CD14-positive monocyte (primary cell): Measurements from ENCODE around the gene AMACR. TPM values are rescaled to one million over a fixed set of nuclear protein-coding genes. Genes with fewer than 3 reads are reported as not detected.

ENCODE experiments used
- DNase-seq, 3 donors: peaks; one replicate each; pipeline ENCODE4 v3.0.0-alpha.2; 2011 to 2022
- H2AFZ ChIP-seq: 2 replicates; pipeline ENCODE4 v1.6.0; 2012; ENCODE audit warnings: mild to moderate bottlenecking, low read depth, low read length, inconsistent platforms; ENCODE audit not compliant: insufficient read depth, poor library complexity, severe bottlenecking
- H3K27ac ChIP-seq, 2 donors: 1 replicate in 1 of 2; 2 replicates in 1 of 2; pipeline ENCODE4 v1.5.1; 2012 to 2013; ENCODE audit warnings: low read length in 2 of 2, control low read depth in 1 of 2, inconsistent platforms in 1 of 2, low read depth in 1 of 2, mild to moderate bottlenecking in 1 of 2
- H3K27me3 ChIP-seq, 2 donors: one replicate each; pipeline versions ENCODE4 v1.6.0 to v1.6.1; 2011 to 2013; ENCODE audit warnings: low read length in 2 of 2; ENCODE audit not compliant: control insufficient read depth in 2 of 2, insufficient read depth in 2 of 2
- H3K36me3 ChIP-seq, 2 donors: replicated peaks in 1 of 2; 1 replicate in 1 of 2; 2 replicates in 1 of 2; pipeline versions ENCODE4 v1.5.1 to v1.6.1; 2012 to 2013; ENCODE audit warnings: low read length in 2 of 2, control low read depth in 1 of 2, inconsistent platforms in 1 of 2, mild to moderate bottlenecking in 1 of 2; ENCODE audit not compliant: insufficient read depth in 2 of 2, control insufficient read depth in 1 of 2
- H3K4me1 ChIP-seq, 2 donors: 1 replicate in 1 of 2; 2 replicates in 1 of 2; pipeline versions ENCODE4 v1.5.1 to v1.6.1; 2012 to 2013; ENCODE audit warnings: low read length in 2 of 2, control low read depth in 1 of 2, inconsistent platforms in 1 of 2, mild to moderate bottlenecking in 1 of 2, moderate library complexity in 1 of 2; ENCODE audit not compliant: insufficient read depth in 2 of 2, control insufficient read depth in 1 of 2
- H3K4me2 ChIP-seq: replicated peaks from 2 replicates; pipeline ENCODE3; 2012; ENCODE audit warnings: low read length, moderate library complexity, mild to moderate bottlenecking; ENCODE audit not compliant: poor library complexity, severe bottlenecking; ENCODE audit errors: extremely low read depth
- H3K4me3 ChIP-seq, 3 experiments: fragments of 200-600 bp in 1 of 3; sonication (generic) in 1 of 3; replicated peaks in 1 of 3; 1 replicate in 2 of 3; 2 replicates in 1 of 3; pipeline ENCODE4 v1.5.1; 2011 to 2013; ENCODE audit warnings: low read length in 3 of 3, mild to moderate bottlenecking in 3 of 3, control low read depth in 2 of 3, low read depth in 2 of 3, inconsistent platforms in 1 of 3, moderate library complexity in 1 of 3
- H3K79me2 ChIP-seq: 2 replicates; pipeline ENCODE4 v1.6.0; 2012; ENCODE audit warnings: mild to moderate bottlenecking, control low read depth, inconsistent platforms, low read length, moderate library complexity; ENCODE audit not compliant: insufficient read depth
- H3K9ac ChIP-seq: 2 replicates; pipeline ENCODE4 v1.6.0; 2017; ENCODE audit warnings: low read length, mild to moderate bottlenecking; ENCODE audit not compliant: insufficient read depth, poor library complexity, severe bottlenecking
- H3K9me3 ChIP-seq, 2 donors: replicated peaks in 1 of 2; 1 replicate in 1 of 2; 2 replicates in 1 of 2; pipeline versions ENCODE4 v1.5.1 to v1.6.1; 2012 to 2013; ENCODE audit warnings: low read length in 2 of 2, control low read depth in 1 of 2; ENCODE audit not compliant: control insufficient read depth in 1 of 2, insufficient read depth in 1 of 2
- H4K20me1 ChIP-seq: 2 replicates; pipeline ENCODE4 v1.6.0; 2012; ENCODE audit warnings: mild to moderate bottlenecking, low read length, control low read depth, moderate library complexity; ENCODE audit not compliant: insufficient read depth
- H3K27ac Mint-ChIP-seq, 7 donors: one replicate each; pipeline ENCODE4 v1.8.0; 2020; ENCODE audit warnings: mild to moderate bottlenecking in 7 of 7, mixed read lengths in 7 of 7, moderate library complexity in 6 of 7, inconsistent platforms in 2 of 7
- H3K27me3 Mint-ChIP-seq, 3 donors: one replicate each; pipeline ENCODE4 v1.8.0; 2021 to 2022; ENCODE audit warnings: low read depth in 3 of 3, mild to moderate bottlenecking in 3 of 3, mixed read lengths in 3 of 3, moderate library complexity in 3 of 3, inconsistent platforms in 1 of 3
- H3K36me3 Mint-ChIP-seq, 2 donors: one replicate each; pipeline ENCODE4 v1.8.0; 2020; ENCODE audit warnings: mixed read lengths in 2 of 2, inconsistent platforms in 1 of 2, mild to moderate bottlenecking in 1 of 2
- H3K4me1 Mint-ChIP-seq: one replicate; pipeline ENCODE4 v1.8.0; 2020; ENCODE audit warnings: mild to moderate bottlenecking, mixed read lengths
- H3K4me3 Mint-ChIP-seq, 2 donors: one replicate each; pipeline ENCODE4 v1.8.0; 2020; ENCODE audit warnings: mild to moderate bottlenecking in 2 of 2, mixed read lengths in 2 of 2, moderate library complexity in 1 of 2
- H3K9me3 Mint-ChIP-seq, 7 donors: one replicate each; pipeline ENCODE4 v1.8.0; 2020 to 2022; ENCODE audit warnings: mixed read lengths in 7 of 7, mild to moderate bottlenecking in 6 of 7, moderate library complexity in 6 of 7, inconsistent platforms in 2 of 7
- WGBS: methylation state at CpG from one replicate; pipeline ENCODE4 v1.1.5; 2013; ENCODE audit warnings: missing lambda C conversion rate; ENCODE audit not compliant: insufficient coverage; 5-methylcytosine and 5-hydroxymethylcytosine counted together
- intact Hi-C, 2 donors: fragments of 100-400 bp; cut with micrococcal nuclease; formaldehyde crosslinking; loops; one replicate each; pipeline versions ENCODE4 v1.15.0 to v1.15.1; 2023
- polyA plus RNA-seq, 3 donors: library from polyadenylated mRNA; depleted of rRNA in 1 of 3; unstranded in 2 of 3; stranded (reverse) in 1 of 3; fragments of 300-500 nt in 2 of 3; fragments of >200 nt in 1 of 3; fragmentation: Illumina TruSeq in 2 of 3; gene quantifications; 1 replicate in 2 of 3; 2 replicates in 1 of 3; pipeline ENCODE4 v1.2.3, GENCODE V29; 2012 to 2021
- TF ChIP-seq, protein P1 (sequence below): fragments of 200-600 bp; IDR thresholded peaks from one replicate; pipeline ENCODE4 v1.8.0; 2022; ENCODE audit warnings: antibody characterized with exemption, mild to moderate bottlenecking

Gene AMACR
- polyA plus RNA-seq, 3 donors = 1.2 to 6.1 (median 4.8) TPM

DNA sequence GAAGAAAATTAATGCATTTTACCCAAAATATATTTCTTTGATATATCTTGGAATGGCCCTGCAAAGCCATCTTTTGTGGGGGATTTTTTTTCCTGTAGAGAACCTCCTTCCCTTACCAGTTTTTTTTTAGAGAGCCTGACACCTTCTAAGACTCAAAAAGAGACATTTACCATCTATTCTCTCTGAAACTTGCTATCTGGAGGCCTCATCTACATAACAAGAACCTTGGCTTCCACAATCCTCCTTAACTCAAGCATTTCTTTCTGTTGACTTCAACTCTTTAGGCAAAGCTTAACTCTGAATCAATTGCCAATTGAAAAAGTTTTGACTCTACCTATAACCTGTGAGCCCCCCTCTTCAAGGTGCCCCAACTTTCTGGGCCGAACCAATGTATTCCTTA lies 29.5 kb downstream of the AMACR start:
- no peaks in the 10 kb centered on the region for H3K27me3 Mint-ChIP-seq
- no peaks in the 10 kb centered on the region for H3K4me1 ChIP-seq
- H3K4me1 Mint-ChIP-seq = no peaks in the 10 kb centered on the region
- H3K9me3 Mint-ChIP-seq = peaks cover 0 to 1% (median 0%) of the 10 kb centered on the region in 7 donors
- H4K20me1 ChIP-seq = no peaks in the 10 kb centered on the region
- 100% methylated on average over 1 of the region's 1 CpG for WGBS
- H3K36me3 ChIP-seq = no peaks in the 10 kb centered on the region
- H3K36me3 Mint-ChIP-seq = no peaks in the 10 kb centered on the region
- no peaks in the 10 kb centered on the region for H3K27me3 ChIP-seq
- H2AFZ ChIP-seq = no peak overlapping the region
- no peak overlapping the region for H3K9ac ChIP-seq
- no peak overlapping the region for H3K27ac ChIP-seq
- no peaks in the 10 kb centered on the region for H3K9me3 ChIP-seq
- no peak overlapping the region for H3K4me2 ChIP-seq
- H3K4me3 ChIP-seq = no peak overlapping the region
- DNase-seq = no peak
- intact Hi-C loops = no loop called here
- TF ChIP-seq, protein P1, sequence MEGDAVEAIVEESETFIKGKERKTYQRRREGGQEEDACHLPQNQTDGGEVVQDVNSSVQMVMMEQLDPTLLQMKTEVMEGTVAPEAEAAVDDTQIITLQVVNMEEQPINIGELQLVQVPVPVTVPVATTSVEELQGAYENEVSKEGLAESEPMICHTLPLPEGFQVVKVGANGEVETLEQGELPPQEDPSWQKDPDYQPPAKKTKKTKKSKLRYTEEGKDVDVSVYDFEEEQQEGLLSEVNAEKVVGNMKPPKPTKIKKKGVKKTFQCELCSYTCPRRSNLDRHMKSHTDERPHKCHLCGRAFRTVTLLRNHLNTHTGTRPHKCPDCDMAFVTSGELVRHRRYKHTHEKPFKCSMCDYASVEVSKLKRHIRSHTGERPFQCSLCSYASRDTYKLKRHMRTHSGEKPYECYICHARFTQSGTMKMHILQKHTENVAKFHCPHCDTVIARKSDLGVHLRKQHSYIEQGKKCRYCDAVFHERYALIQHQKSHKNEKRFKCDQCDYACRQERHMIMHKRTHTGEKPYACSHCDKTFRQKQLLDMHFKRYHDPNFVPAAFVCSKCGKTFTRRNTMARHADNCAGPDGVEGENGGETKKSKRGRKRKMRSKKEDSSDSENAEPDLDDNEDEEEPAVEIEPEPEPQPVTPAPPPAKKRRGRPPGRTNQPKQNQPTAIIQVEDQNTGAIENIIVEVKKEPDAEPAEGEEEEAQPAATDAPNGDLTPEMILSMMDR = no peak
- H3K4me3 Mint-ChIP-seq = no peak overlapping the region
- no peak overlapping the region for H3K27ac Mint-ChIP-seq
- no peaks in the 10 kb centered on the region for H3K79me2 ChIP-seq

DNA sequence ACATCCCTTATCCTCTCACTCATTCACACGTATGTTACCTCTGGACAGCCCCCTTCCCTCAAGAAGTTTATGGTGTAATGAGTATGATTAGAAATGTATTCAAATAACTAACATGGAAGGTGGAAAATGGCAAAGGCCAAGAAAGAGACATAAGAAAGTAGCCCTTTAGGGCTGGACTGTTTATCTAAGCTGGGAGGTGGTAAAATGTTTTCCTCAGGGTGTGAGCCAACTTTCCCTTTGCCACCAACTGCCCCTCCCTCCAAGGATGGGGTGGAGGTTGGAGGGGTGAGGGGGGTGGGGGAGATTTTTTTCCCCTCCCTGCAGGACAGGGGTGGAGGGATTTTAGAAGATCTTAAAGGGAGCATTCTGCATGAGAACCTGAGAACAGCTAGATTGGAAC lies 31.5 kb downstream of the AMACR start:
- Histone ChIP-seq H3K9me3 (no peaks in the 10 kb centered on the region), H3K4me2 (no peak overlapping the region), H3K4me1 (no peaks in the 10 kb centered on the region), H3K27ac (no peak overlapping the region), H3K27me3 (no peaks in the 10 kb centered on the region), H4K20me1 (no peaks in the 10 kb centered on the region), H3K36me3 (no peaks in the 10 kb centered on the region), H3K79me2 (no peaks in the 10 kb centered on the region), H2AFZ (no peak overlapping the region), H3K4me3 (no peak overlapping the region), H3K9ac (no peak overlapping the region)
- Mint-ChIP-seq H3K27me3 (peaks cover 0 to 2% (median 1%) of the 10 kb centered on the region in 3 donors), H3K9me3 (peaks cover 0 to 1% (median 0%) of the 10 kb centered on the region in 7 donors), H3K4me1 (no peaks in the 10 kb centered on the region), H3K36me3 (no peaks in the 10 kb centered on the region), H3K4me3 (no peak overlapping the region), H3K27ac (no peak overlapping the region)
- no peak for DNase-seq
- intact Hi-C loops = no loop called here
- WGBS = no CpG with 5 or more reads among the region's 1 CpG
- TF ChIP-seq, protein P1 = no peak
